HG02759 (cell line): Measurements from ENCODE around the gene NTHL1.
A peak's percentile ranks its signal among the peaks of the same experiment; 100 is the strongest.
"Not testable (repeated sequence)": the region's sequence is repeated elsewhere in the genome, so short reads cannot be mapped to it uniquely, and the experiment has no call there.

Experiments used
- ATAC-seq: cut with Tn5 transposase; IDR thresholded peaks from one replicate; pipeline ENCODE4 v1.9.1; 2021; ENCODE audit warnings: mild to moderate bottlenecking, moderate library complexity; ENCODE audit not compliant: unreplicated experiment

The NTHL1 gene

DNA sequence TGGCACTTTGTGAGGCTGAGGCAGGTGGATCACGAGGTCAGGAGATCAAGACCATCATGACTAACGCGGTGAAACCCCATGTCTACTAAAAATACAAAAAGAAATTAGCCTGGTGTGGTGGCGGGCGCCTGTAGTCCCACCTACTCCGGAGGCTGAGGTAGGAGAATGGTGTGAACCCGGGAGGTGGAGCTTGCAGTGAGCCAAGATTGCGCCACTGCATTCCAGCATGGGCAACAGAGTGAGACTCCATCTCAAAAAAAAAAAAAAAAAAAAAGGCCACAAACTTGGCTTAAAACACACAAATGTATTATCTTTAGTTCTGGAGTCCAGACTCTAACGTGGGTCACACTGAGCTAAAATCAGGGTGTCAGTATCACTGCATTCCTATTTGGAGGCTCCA, 35.9 kb downstream of the NTHL1 start:
- not testable (repeated sequence) for ATAC-seq

GRCh38 chr16:2009791-2010510, 37.7 kb downstream of the NTHL1 start, which contains the start of gene ZNF598:
Gene ZNF598, minus strand, starts transcription at chr16:2009821.
- ATAC-seq = peak; percentile 89

DNA sequence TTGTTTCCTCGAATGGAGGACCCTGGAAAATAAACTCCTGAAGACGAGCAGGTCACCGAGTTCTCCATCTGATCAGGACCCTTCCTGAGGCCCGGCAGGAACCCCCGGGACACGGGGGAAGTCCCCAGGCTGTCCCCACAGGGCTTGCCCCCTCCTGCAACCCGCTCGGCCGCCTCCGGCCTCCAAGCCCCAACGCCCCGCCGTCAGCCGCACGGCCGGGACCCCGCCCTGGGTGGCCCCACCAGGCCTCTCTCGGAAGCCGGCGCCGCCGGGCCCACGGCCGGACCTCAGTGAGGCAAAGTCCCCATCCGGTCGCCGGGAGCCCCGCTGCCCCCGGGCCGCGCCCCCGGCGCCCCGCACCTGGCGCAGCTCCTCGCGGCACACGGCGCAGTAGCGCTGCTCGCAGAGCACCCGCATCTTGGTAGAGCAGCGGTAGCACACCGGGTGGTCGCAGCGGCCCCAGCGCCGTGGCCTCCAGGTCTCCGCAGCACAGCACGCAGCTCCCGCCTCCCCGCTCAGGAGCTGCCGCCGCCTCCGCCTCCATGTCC, 38.4 kb downstream of the NTHL1 start:
- ATAC-seq = peak; percentile 31

GRCh38 chr16:2008631-2009163, 38.9 kb downstream of the NTHL1 start:
- no peak for ATAC-seq

DNA sequence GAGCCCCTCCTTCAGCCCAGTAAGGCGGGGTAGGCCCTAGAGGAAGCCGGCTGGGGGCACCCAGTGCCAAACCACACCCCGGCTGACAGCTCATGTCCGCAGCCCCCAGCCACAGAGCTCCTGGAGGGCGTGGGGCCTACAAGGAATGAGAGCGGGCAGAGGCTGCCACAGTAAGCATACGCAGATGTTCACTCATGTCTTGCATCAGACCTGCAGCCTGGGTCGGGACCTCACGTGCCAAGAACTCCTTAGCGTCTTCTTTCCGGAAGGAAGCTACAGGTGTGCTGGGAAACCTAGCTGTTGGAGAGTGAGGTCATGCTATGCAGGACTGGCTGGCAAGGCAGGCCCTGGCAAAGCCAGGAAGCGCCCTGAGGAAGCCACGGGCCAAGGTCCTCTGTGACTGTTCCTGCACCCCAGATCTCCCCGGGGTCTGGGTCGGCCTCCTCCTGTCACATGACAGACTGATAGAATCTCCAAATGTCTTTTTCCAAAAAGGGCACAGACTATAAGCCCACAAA, 39.6 kb downstream of the NTHL1 start:
- no peak for ATAC-seq

- ATAC-seq = no peak
Observed at GRCh38 chr16:2007081-2007836, 40.4 kb downstream of the NTHL1 start.

DNA sequence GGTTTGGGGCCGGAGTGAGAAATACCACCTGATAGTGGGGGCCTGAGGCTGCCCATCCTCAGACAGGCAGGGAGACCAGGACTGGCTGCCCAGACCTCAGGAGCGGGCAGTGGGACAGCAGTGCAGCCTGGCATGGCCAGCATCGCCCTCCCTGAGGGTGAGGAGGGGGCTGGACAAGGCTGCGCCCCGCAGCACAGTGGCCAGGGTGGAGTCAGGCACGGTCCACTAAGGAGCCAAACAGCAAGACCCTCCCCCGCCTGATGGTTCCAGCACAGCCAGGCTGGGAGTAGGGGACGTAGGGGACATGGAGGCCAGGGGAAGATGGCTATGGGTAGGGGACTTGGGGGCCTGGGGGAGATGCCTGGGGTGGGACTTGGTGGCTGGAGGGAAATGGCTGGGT, 41.3 kb downstream of the NTHL1 start:
- ATAC-seq = no peak

- no peak for ATAC-seq
Observed at GRCh38 chr16:2005646-2006045, 42.0 kb downstream of the NTHL1 start.

GRCh38 chr16:2004795-2005517, 42.7 kb downstream of the NTHL1 start:
- no peak for ATAC-seq

DNA sequence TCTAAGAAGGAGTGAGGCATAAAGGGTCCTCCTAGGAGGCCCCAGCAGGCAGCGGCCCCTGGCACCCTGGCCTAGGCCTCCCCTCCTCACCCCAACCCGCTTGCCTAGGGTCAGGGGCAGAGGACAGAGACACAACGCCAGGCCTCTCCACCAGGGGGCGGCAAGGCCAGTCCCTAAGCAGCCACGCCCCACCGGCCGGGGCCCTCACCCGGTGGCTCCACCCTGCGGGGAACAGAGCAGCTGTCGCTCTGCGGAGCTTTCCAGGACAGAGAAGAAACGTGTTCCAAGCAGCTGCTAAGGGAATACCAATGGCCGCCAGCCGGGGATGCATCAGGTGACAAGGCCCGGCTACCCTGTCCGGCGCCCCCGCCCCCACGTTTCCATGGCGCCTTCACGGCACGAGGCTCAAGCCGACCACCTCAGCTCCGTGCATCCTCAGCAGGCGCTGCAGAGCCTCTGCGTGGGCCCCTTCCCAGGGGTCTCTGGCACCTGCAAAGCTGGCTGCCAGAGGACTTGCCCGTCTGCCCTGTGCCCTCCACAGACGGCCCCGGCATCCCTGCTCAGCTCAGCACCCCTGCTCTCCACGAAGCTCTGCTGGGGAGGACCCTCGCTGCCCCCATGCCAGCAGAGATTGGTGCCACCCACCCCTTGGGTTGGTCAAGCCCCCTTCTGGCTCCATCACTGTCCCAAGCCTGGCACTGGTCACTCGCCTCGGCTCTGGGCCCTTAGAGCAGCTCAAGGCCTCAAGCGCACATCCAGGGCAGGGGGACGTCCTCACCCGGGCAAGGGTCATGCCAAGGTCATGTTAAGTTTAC, 43.6 kb downstream of the NTHL1 start:
- ATAC-seq = peak; percentile 73

DNA sequence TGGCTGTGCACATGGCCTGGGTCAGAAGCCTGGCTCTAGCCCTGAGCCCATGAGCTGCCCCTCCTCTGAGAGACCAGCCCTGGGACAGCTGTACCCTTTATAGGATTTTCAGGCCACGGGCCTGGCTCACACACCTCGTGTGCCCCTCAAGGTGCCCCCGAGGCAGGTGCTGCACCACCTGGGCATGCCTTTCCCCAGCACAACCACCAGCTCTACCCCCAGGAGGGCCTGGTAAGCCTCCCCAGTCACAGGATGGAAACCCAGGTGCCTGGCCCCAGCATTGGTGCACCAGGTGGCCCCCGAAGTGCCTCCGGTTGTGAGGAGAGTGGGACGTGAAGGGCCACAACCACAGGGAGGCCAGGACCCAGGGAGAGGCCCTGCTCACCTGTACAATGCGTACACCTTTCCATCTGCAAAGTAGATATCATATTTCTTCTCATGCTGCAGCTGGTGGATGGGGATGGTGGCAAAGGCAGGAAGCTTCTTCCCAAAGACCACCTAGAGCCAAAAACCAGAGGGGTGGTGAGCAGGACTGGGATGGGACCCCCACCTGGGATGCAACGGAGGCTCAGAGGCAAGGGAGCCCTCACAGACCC, 44.3 kb downstream of the NTHL1 start:
- ATAC-seq = no peak

GRCh38 chr16:2002406-2003230, 45.0 kb downstream of the NTHL1 start:
- ATAC-seq = no peak

GRCh38 chr16:2001456-2002355, 45.9 kb downstream of the NTHL1 start:
- no peak for ATAC-seq

DNA sequence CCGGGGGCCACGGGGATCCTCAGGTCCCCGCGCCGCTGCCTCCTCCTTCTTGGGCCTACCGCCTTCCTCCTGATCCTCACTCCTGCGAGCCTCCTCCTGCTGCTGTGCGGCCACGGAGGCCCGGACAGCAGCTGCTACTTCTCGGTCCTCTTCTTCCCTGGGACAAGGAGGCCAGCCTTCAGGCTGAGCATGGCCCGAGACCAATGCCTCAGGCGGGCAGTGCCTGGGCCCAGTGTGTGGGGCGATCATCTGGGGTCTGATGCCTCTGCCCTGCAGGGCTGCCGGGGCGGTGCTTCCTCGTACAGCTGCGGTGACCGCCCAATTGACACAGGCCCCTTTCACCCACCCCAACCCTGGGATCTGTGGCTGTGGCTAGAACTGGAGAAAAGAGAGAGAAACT, 46.6 kb downstream of the NTHL1 start:
- no peak for ATAC-seq

GRCh38 chr16:1999866-2000514, 47.6 kb downstream of the NTHL1 start:
- ATAC-seq = no peak

DNA sequence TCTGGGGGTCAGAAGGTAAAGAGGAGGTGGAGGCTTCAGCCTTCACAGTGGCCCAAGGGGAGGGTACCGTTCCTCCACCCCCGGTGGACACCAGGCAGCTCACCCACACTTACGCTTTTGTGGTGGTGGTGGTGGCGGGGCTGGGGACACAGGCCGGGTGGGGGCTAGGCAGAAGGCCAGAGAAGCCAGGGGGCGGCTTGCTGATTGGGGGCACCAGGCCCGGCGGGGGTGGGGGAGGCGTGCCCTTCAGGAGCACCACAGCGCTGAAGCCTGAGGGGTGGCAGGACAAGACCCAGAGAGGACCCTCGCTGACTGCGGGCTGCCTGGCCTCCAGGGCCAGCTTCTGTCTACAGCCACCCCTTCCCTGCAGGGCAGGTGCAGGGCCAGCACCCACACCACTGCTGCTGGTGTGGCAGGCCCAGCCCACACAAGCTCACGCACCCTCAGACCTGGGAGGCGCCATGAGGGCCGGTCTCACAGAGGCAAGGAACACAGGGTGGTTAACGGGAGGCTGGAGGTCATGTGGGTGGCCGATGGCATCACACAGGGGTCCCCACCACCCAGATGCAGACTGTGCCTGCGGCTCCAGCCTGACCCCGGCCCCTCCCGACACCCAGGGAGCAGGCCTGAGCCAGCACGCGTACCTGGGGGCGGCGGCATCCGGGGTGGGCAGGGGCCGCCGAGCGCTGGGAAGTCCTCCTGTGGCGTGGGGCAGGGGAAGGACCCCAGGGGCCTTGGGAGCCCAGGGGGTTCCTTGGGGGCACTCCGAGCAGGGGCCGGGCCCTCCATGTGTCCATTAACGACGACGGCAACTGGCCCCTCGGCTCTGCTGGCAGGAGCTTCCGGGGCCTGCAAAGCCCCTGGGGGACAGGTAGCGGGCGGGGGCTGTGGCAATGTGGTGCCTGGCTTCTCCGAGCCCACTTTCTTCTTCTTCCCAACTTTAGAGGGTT, 48.5 kb downstream of the NTHL1 start:
- ATAC-seq = no peak
